HCT116 (cell line): Measurements from ENCODE around the gene NTHL1. TPM values are rescaled to one million over a fixed set of nuclear protein-coding genes. Genes with fewer than 3 reads are reported as not detected.

Source experiments
- ATAC-seq: fragments of 200-7000 bp; cut with Tn5 transposase; 2 replicates; pipeline ENCODE4 v1.9.1; 2020; ENCODE audit warnings: mild to moderate bottlenecking, moderate library complexity
- BruUV-seq: library from RNA; stranded (reverse); fragments of 400-500 nt; replicated peaks from 2 replicates; lab custom pipeline; 2021; lab: Mats Ljungman, UMichigan
- CTCF ChIA-PET: fragments of 300-600 bp; sonication (Branson Sonifier 250); formaldehyde crosslinking; loops from one replicate; lab custom pipeline; 2021; ENCODE audit warnings: antibody characterized with exemption; lab: Charles Lee
- POLR2A ChIA-PET: fragments of 300-600, 350-600 bp; sonication (Branson Sonifier 250); formaldehyde crosslinking; loops from one replicate; lab custom pipeline; 2021; ENCODE audit warnings: antibody characterized with exemption; lab: Charles Lee
- RAD21 ChIA-PET, 2 experiments: fragments of 300-600 bp; sonication (Branson Sonifier 250); formaldehyde crosslinking; loops; one replicate each; lab custom pipeline; 2023; ENCODE audit warnings: low total read pairs in 2 of 2; ENCODE audit not compliant: uncharacterized antibody in 2 of 2, unreplicated experiment in 2 of 2, low non-redundant PET in 1 of 2; lab: Charles Lee
- DNase-seq: peaks from one replicate; pipeline ENCODE4 v3.0.0-alpha.2; 2010; ENCODE audit warnings: low read depth, low spot score
- H2AFZ ChIP-seq: fragments of 200-600 bp; shearing (Covaris generic), sonication (generic); 2 replicates; pipeline ENCODE4 v1.6.1; 2017; ENCODE audit warnings: low read depth, mixed run types, mixed read lengths, antibody characterized with exemption, low read length; ENCODE audit not compliant: poor library complexity, severe bottlenecking
- H3K27ac ChIP-seq: 2 replicates; pipeline ENCODE4 v1.5.1; 2012; ENCODE audit warnings: low read depth, low read length
- H3K27me3 ChIP-seq: fragments of 200-600 bp; sonication (generic); 2 replicates; pipeline ENCODE4 v1.6.1; 2016; ENCODE audit warnings: mixed run types, low read length, mixed read lengths; ENCODE audit not compliant: insufficient read depth
- H3K36me3 ChIP-seq, 2 experiments: fragments of 200-500 bp in 1 of 2; fragments of 200-600 bp in 1 of 2; sonication (Bioruptor generic) in 1 of 2; sonication (generic) in 1 of 2; 2 replicates each; pipeline versions ENCODE4 v1.5.1 to v1.6.1; 2014 to 2016; ENCODE audit warnings: low read length in 2 of 2, inconsistent platforms in 1 of 2, mixed read lengths in 1 of 2, mixed run types in 1 of 2; ENCODE audit not compliant: insufficient read depth in 2 of 2, control insufficient read depth in 1 of 2
- H3K4me1 ChIP-seq, 2 experiments: fragments of 200-600 bp in 1 of 2; sonication (generic) in 1 of 2; 2 replicates each; pipeline versions ENCODE4 v1.5.1 to v1.6.1; 2012 to 2017; ENCODE audit warnings: low read length in 2 of 2, inconsistent platforms in 1 of 2, mild to moderate bottlenecking in 1 of 2, mixed read lengths in 1 of 2, mixed run types in 1 of 2, moderate library complexity in 1 of 2; ENCODE audit not compliant: insufficient read depth in 2 of 2, control insufficient read depth in 1 of 2
- H3K4me2 ChIP-seq: fragments of 200-600 bp; sonication (generic); 2 replicates; pipeline ENCODE4 v1.6.1; 2017; ENCODE audit warnings: mixed run types, low read length, mixed read lengths
- H3K4me3 ChIP-seq, 2 experiments: fragments of 200-600 bp in 1 of 2; sonication (generic) in 1 of 2; replicated peaks in 1 of 2; 2 replicates each; pipeline ENCODE4 v1.5.1; 2011 to 2016; ENCODE audit warnings: low read length in 2 of 2, control low read depth in 1 of 2, low read depth in 1 of 2, mild to moderate bottlenecking in 1 of 2, mixed read lengths in 1 of 2, mixed run types in 1 of 2
- H3K79me2 ChIP-seq: fragments of 200-600 bp; sonication (generic); 2 replicates; pipeline ENCODE4 v1.6.1; 2017; ENCODE audit warnings: mild to moderate bottlenecking, mixed run types, low read length, moderate library complexity, mixed read lengths; ENCODE audit not compliant: insufficient read depth
- H3K9ac ChIP-seq: fragments of 200-600 bp; sonication (generic); 2 replicates; pipeline ENCODE4 v1.6.1; 2016; ENCODE audit warnings: low read length, mixed read lengths
- H3K9me2 ChIP-seq: fragments of 200-600 bp; sonication (generic), shearing (Covaris generic); 2 replicates; pipeline ENCODE4 v1.6.1; 2017; ENCODE audit warnings: mixed run types, mild to moderate bottlenecking, moderate library complexity; ENCODE audit not compliant: insufficient read depth
- H3K9me3 ChIP-seq, 2 experiments: fragments of 200-500 bp in 1 of 2; fragments of 200-600 bp in 1 of 2; sonication (Bioruptor generic) in 1 of 2; sonication (generic) in 1 of 2; 2 replicates each; pipeline ENCODE4 v1.6.1; 2014 to 2017; ENCODE audit warnings: low read length in 2 of 2, mixed read lengths in 2 of 2, inconsistent platforms in 1 of 2, low read depth in 1 of 2, mild to moderate bottlenecking in 1 of 2, mixed run types in 1 of 2, moderate library complexity in 1 of 2; ENCODE audit not compliant: control insufficient read depth in 1 of 2, insufficient read depth in 1 of 2
- H4K20me1 ChIP-seq: fragments of 200-600 bp; sonication (generic), shearing (Covaris generic); 2 replicates; pipeline ENCODE4 v1.6.1; 2017; ENCODE audit warnings: mixed run types, mild to moderate bottlenecking, moderate library complexity; ENCODE audit not compliant: insufficient read depth
- EZH2 ChIP-seq: fragments of 200-600 bp; sonication (generic); IDR thresholded peaks from 2 replicates; pipeline ENCODE4 v1.6.1; 2017; ENCODE audit warnings: antibody characterized with exemption, mixed run types
- EZH2phosphoT487 ChIP-seq: fragments of 200-600 bp; IDR thresholded peaks from 2 replicates; pipeline ENCODE4 v1.6.1; 2018; ENCODE audit warnings: antibody characterized with exemption, borderline replicate concordance
- FOSL1 ChIP-seq: IDR thresholded peaks from 2 replicates; pipeline ENCODE4 v1.6.1; 2012; ENCODE audit warnings: low read depth
- JUND ChIP-seq: IDR thresholded peaks from 2 replicates; pipeline ENCODE4 v1.6.1; 2012
- RAD21 ChIP-seq: IDR thresholded peaks from 2 replicates; pipeline ENCODE4 v1.6.1; 2012; ENCODE audit warnings: low read depth, mild to moderate bottlenecking
- ZNF274 ChIP-seq: fragments of 200-500 bp; sonication (Bioruptor generic); IDR thresholded peaks from 2 replicates; pipeline ENCODE4 v1.6.1; 2014; ENCODE audit warnings: mild to moderate bottlenecking, low read depth, low read length, inconsistent platforms
- intact Hi-C: fragments of 100-400 bp; cut with micrococcal nuclease; formaldehyde crosslinking; loops from 2 replicates; pipeline ENCODE4 v1.10.0; 2022
- total RNA-seq: library from RNA; stranded (reverse); gene quantifications from one replicate; pipeline ENCODE4 v1.2.1, GENCODE V29; 2021; ENCODE audit not compliant: unreplicated experiment
- TF ChIP-seq, protein P1 (sequence below), 3 experiments: fragments of 200-600 bp in 1 of 3; sonication (generic) in 1 of 3; IDR thresholded peaks in 2 of 3; conservative IDR thresholded peaks in 1 of 3; 2 replicates each; pipeline ENCODE4 v1.5.1; 2012 to 2017; ENCODE audit warnings: low read depth in 2 of 3, low read length in 2 of 3, antibody characterized with exemption in 1 of 3, borderline replicate concordance in 1 of 3, control low read depth in 1 of 3, mild to moderate bottlenecking in 1 of 3, mixed read lengths in 1 of 3, mixed run types in 1 of 3, moderate library complexity in 1 of 3; ENCODE audit not compliant: insufficient read depth in 1 of 3

The NTHL1 gene
- total RNA-seq, 1 experiment from 2014 or later = 40.1 TPM

DNA sequence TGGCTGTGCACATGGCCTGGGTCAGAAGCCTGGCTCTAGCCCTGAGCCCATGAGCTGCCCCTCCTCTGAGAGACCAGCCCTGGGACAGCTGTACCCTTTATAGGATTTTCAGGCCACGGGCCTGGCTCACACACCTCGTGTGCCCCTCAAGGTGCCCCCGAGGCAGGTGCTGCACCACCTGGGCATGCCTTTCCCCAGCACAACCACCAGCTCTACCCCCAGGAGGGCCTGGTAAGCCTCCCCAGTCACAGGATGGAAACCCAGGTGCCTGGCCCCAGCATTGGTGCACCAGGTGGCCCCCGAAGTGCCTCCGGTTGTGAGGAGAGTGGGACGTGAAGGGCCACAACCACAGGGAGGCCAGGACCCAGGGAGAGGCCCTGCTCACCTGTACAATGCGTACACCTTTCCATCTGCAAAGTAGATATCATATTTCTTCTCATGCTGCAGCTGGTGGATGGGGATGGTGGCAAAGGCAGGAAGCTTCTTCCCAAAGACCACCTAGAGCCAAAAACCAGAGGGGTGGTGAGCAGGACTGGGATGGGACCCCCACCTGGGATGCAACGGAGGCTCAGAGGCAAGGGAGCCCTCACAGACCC lies 44.3 kb downstream of the NTHL1 start:
- ChIA-PET CTCF (interaction anchor here (0.8 to 1.6 kb wide), 10 partner anchors 12 to 141 kb away, joined by 3 to 20 read pairs (median 4); partner anchors contain the start of gene TBL3), RAD21 (interaction anchor here in 1 of 2 experiments (1.0 kb wide), 1 partner anchor 137 kb away, joined by 7 read pairs; no protein-coding TSS in a partner anchor), POLR2A (interaction anchor here (0.8 to 2.6 kb wide), 5 partner anchors 11 to 152 kb away, joined by 3 to 10 read pairs (median 6); partner anchors contain the start of genes RPS2 and TRAF7)
- DNase-seq = no peak
- TF ChIP-seq EZH2phosphoT487 = no peak
- no peak for TF ChIP-seq JUND
- TF ChIP-seq EZH2 = no peak
- no peak for TF ChIP-seq RAD21
- TF ChIP-seq, protein P1, sequence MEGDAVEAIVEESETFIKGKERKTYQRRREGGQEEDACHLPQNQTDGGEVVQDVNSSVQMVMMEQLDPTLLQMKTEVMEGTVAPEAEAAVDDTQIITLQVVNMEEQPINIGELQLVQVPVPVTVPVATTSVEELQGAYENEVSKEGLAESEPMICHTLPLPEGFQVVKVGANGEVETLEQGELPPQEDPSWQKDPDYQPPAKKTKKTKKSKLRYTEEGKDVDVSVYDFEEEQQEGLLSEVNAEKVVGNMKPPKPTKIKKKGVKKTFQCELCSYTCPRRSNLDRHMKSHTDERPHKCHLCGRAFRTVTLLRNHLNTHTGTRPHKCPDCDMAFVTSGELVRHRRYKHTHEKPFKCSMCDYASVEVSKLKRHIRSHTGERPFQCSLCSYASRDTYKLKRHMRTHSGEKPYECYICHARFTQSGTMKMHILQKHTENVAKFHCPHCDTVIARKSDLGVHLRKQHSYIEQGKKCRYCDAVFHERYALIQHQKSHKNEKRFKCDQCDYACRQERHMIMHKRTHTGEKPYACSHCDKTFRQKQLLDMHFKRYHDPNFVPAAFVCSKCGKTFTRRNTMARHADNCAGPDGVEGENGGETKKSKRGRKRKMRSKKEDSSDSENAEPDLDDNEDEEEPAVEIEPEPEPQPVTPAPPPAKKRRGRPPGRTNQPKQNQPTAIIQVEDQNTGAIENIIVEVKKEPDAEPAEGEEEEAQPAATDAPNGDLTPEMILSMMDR (IDR thresholded peaks at IDR 0.05 in 2 of 3, conservative IDR thresholded peaks at IDR 0.05 in 1 of 3; ENCODE audit: borderline replicate concordance in 1 of 3, insufficient read depth in 1 of 3, low read depth in 2 of 3, low read length in 2 of 3) = no peak
- no peak for TF ChIP-seq ZNF274
- no peak for TF ChIP-seq FOSL1
- BruUV-seq = no TSS peak
- Histone ChIP-seq H3K27ac (peak overlapping the region; percentile 19; the same call in 1 of the 2 replicates), H2AFZ (no peak overlapping the region), H3K79me2 (peaks cover 70% of the 10 kb centered on the region), H3K36me3 (peaks cover 23 to 46% of the 10 kb centered on the region in 2 experiments; a peak in 3 of 4 replicates), H3K4me3 (no peak overlapping the region), H3K9me2 (no peaks in the 10 kb centered on the region), H3K4me2 (peak overlapping the region; percentile 8; the same call in 1 of the 2 replicates), H3K4me1 (peaks cover 20 to 45% of the 10 kb centered on the region in 2 experiments), H4K20me1 (peaks cover 4% of the 10 kb centered on the region; the same call in 1 of the 2 replicates), H3K9ac (no peak overlapping the region), H3K27me3 (no peaks in the 10 kb centered on the region), H3K9me3 (no peaks in the 10 kb centered on the region)
- no peak for ATAC-seq
- intact Hi-C loops = loop anchor here (5.0 kb wide), 1 partner anchor 139 kb away; no protein-coding TSS in a partner anchor
